HepG2 (cell line): ENCODE data around the gene TAF1C. TPM values are rescaled to one million over a fixed set of nuclear protein-coding genes. Genes with fewer than 3 reads are reported as not detected.

Source experiments
- BHLHE40 ChIP-seq: IDR thresholded peaks from 2 replicates; pipeline ENCODE4 v1.6.1; 2011; ENCODE audit warnings: low read length, improper control_type of control experiment
- ELF3 ChIP-seq: IDR thresholded peaks from 2 replicates; pipeline ENCODE4 v1.6.1; 2016; ENCODE audit warnings: missing genetic modification reagents, missing compliant biosample characterization
- ETV5 ChIP-seq: IDR thresholded peaks from 2 replicates; pipeline ENCODE4 v1.6.1; 2018; ENCODE audit warnings: missing biosample characterization, missing genetic modification reagents, inconsistent platforms, borderline replicate concordance
- GFI1 ChIP-seq: sonication (generic); formaldehyde crosslinking; IDR thresholded peaks from 2 replicates; pipeline ENCODE4 v1.5.0; 2020; ENCODE audit warnings: missing genetic modification reagents, mild to moderate bottlenecking, borderline replicate concordance
- JUNB ChIP-seq: sonication (generic); formaldehyde crosslinking; IDR thresholded peaks from 2 replicates; pipeline ENCODE4 v1.8.0; 2022; ENCODE audit warnings: missing genetic modification reagents, mild to moderate bottlenecking, borderline replicate concordance
- KDM5B ChIP-seq: sonication (generic); formaldehyde crosslinking; IDR thresholded peaks from 2 replicates; pipeline ENCODE4 v1.4.0; 2020; ENCODE audit warnings: missing genetic modification reagents, mild to moderate bottlenecking, borderline replicate concordance
- NFIB ChIP-seq: sonication (generic); formaldehyde crosslinking; IDR thresholded peaks from 2 replicates; pipeline ENCODE4 v1.9.0; 2021; ENCODE audit warnings: missing genetic modification reagents, mild to moderate bottlenecking, borderline replicate concordance
- NFYB ChIP-seq: sonication (generic); formaldehyde crosslinking; IDR thresholded peaks from 2 replicates; pipeline ENCODE4 v1.4.0; 2020; ENCODE audit warnings: missing genetic modification reagents
- PHF20 ChIP-seq: sonication (generic); formaldehyde crosslinking; IDR thresholded peaks from 2 replicates; pipeline ENCODE4 v1.5.0; 2020; ENCODE audit warnings: mild to moderate bottlenecking, missing genetic modification reagents
- POLR2G ChIP-seq: fragments of 200-400 bp; formaldehyde crosslinking; IDR thresholded peaks from 2 replicates; pipeline ENCODE4 v1.6.1; 2018; ENCODE audit warnings: mild to moderate bottlenecking, low read depth, low read length, moderate library complexity
- PRMT3 ChIP-seq: sonication (generic); formaldehyde crosslinking; IDR thresholded peaks from 2 replicates; pipeline ENCODE4 v1.8.1; 2022; ENCODE audit warnings: low read depth, mild to moderate bottlenecking, moderate library complexity, missing genetic modification reagents, borderline replicate concordance
- RAD51 ChIP-seq: fragments of 450-650 bp; IDR thresholded peaks from 2 replicates; pipeline ENCODE4 v1.6.1; 2016; ENCODE audit warnings: borderline replicate concordance
- RFXANK ChIP-seq: IDR thresholded peaks from 2 replicates; pipeline ENCODE4 v1.6.1; 2016
- SMAD3 ChIP-seq: sonication (generic); formaldehyde crosslinking; IDR thresholded peaks from 2 replicates; pipeline ENCODE4 v1.4.0; 2020; ENCODE audit warnings: missing genetic modification reagents
- SOX5 ChIP-seq: IDR thresholded peaks from 2 replicates; pipeline ENCODE4 v1.6.1; 2016; ENCODE audit warnings: borderline replicate concordance
- SP2 ChIP-seq: sonication (generic); formaldehyde crosslinking; IDR thresholded peaks from 2 replicates; pipeline ENCODE4 v1.5.1; 2020; ENCODE audit warnings: mild to moderate bottlenecking, missing genetic modification reagents
- TAF15 ChIP-seq: fragments of 200-400 bp; formaldehyde crosslinking; IDR thresholded peaks from one replicate; pipeline ENCODE4 v1.6.1; 2018; ENCODE audit warnings: mild to moderate bottlenecking, low read depth, low read length; ENCODE audit not compliant: poor library complexity, severe bottlenecking
- TBL1XR1 ChIP-seq: fragments of 150-350 bp; IDR thresholded peaks from 2 replicates; pipeline ENCODE4 v1.6.1; 2014; ENCODE audit warnings: borderline replicate concordance, low read length; ENCODE audit not compliant: partially characterized antibody
- TEAD3 ChIP-seq: optimal IDR thresholded peaks from 2 replicates; pipeline ENCODE3; 2016; ENCODE audit warnings: borderline replicate concordance
- ZNF260 ChIP-seq: sonication (generic); formaldehyde crosslinking; IDR thresholded peaks from 2 replicates; pipeline ENCODE4 v1.4.0; 2020; ENCODE audit warnings: missing genetic modification reagents, low read depth, mild to moderate bottlenecking, borderline replicate concordance
- ZNF33A ChIP-seq: sonication (generic); formaldehyde crosslinking; IDR thresholded peaks from 2 replicates; pipeline ENCODE4 v1.5.1; 2020; ENCODE audit warnings: missing genetic modification reagents, mild to moderate bottlenecking, moderate library complexity, borderline replicate concordance
- ZNF629 ChIP-seq: sonication (generic); formaldehyde crosslinking; conservative IDR thresholded peaks from 2 replicates; pipeline ENCODE4 v1.5.0; 2020; ENCODE audit warnings: missing genetic modification reagents
- ZNF709 ChIP-seq: sonication (generic); formaldehyde crosslinking; IDR thresholded peaks from 2 replicates; pipeline ENCODE4 v1.5.0; 2020; ENCODE audit warnings: mild to moderate bottlenecking, missing genetic modification reagents
- polyA plus RNA-seq, 8 experiments: library from polyadenylated mRNA; depleted of rRNA in 3 of 8; stranded (reverse) in 7 of 8; unstranded in 1 of 8; fragments of >200 nt; fragmentation: Illumina TruSeq in 4 of 8; extraction: Trizol in 4 of 8; gene quantifications; 2 replicates each; pipeline versions ENCODE4 v1.2.1 to v1.2.3, GENCODE V29; 2011 to 2016; ENCODE audit warnings: low read depth in 4 of 8, missing spikeins in 1 of 8, mixed read lengths in 1 of 8; ENCODE audit not compliant: insufficient read depth in 1 of 8
- total RNA-seq, 5 experiments: library from RNA; depleted of rRNA; stranded (reverse); fragments of >200 nt; fragmentation: Illumina TruSeq; extraction: Trizol; gene quantifications; 2 replicates each; pipeline ENCODE4 v1.2.3, GENCODE V29; 2016; ENCODE audit warnings: low read depth in 1 of 5
- TF ChIP-seq, protein P1 (sequence below): IDR thresholded peaks from 2 replicates; pipeline ENCODE4 v1.6.1; 2016; ENCODE audit warnings: low read depth
- TF ChIP-seq, protein P2 (sequence below): sonication (generic); formaldehyde crosslinking; IDR thresholded peaks from 2 replicates; pipeline ENCODE4 v1.4.0; 2020; ENCODE audit warnings: missing genetic modification reagents, borderline replicate concordance
- TF ChIP-seq, protein P3 (sequence below): sonication (generic); formaldehyde crosslinking; conservative IDR thresholded peaks from 2 replicates; pipeline ENCODE4 v1.4.0; 2020; ENCODE audit warnings: missing genetic modification reagents

The TAF1C gene
- total and polyA plus RNA-seq, 2 of the 13 experiments (the other 11 are each of a cell fraction or from before 2014, with no cell fraction given) = 15.6 to 20.8 TPM

DNA sequence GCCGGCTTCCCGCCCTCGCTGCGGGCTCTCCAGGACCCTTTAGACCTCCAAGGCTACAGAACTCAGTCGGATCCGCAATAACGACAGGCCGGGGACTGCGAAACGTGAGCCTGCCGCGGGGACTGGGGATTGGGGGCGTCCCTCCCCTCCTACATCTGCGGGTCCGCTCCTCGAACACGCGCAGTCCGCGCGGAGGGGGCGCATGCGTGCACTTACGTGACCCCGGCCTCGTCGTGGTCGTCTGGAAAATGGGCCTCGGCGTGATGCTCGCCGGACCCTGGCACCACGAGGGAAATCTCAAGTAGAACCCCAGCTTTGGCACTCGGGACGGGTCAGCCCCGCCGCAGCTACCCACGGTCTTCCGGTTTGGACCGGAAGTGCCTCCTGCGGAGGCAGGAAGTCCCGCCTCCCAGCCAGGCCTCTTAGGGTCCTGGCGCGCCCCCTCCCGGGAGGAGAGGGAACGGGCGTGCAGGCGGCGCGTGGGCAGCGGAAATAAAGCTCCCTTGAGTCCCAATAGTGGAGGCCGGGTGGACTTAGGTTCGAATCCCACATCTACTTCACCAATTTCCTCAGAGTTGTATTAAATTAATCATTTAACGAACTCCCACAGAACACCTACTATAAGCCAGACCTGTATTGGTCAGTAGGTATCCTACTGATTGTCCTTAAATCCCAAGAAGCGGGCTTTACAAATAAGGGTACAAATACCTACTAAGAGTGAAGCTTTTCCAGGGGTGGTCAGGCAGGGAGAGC is at the start of gene TAF1C (continued):
- TF ChIP-seq TEAD3 (CRISPR knock-in tag) = peak; percentile 52
- peak; percentile 98 for TF ChIP-seq SP2 (CRISPR knock-in tag)
- peak; percentile 82 for TF ChIP-seq RFXANK (CRISPR knock-in tag)
- TF ChIP-seq BHLHE40 = peak; percentile 54; the same call in 1 of the 2 replicates
- peak; percentile 77; the same call in 1 of the 2 replicates for TF ChIP-seq GFI1 (CRISPR knock-in tag)
- TF ChIP-seq, protein P1, sequence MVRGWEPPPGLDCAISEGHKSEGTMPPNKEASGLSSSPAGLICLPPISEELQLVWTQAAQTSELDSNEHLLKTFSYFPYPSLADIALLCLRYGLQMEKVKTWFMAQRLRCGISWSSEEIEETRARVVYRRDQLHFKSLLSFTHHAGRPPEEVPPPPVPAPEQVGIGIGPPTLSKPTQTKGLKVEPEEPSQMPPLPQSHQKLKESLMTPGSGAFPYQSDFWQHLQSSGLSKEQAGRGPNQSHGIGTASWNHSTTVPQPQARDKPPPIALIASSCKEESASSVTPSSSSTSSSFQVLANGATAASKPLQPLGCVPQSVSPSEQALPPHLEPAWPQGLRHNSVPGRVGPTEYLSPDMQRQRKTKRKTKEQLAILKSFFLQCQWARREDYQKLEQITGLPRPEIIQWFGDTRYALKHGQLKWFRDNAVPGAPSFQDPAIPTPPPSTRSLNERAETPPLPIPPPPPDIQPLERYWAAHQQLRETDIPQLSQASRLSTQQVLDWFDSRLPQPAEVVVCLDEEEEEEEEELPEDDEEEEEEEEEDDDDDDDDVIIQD (CRISPR knock-in tag) = peak; percentile 55
- TF ChIP-seq, protein P2, sequence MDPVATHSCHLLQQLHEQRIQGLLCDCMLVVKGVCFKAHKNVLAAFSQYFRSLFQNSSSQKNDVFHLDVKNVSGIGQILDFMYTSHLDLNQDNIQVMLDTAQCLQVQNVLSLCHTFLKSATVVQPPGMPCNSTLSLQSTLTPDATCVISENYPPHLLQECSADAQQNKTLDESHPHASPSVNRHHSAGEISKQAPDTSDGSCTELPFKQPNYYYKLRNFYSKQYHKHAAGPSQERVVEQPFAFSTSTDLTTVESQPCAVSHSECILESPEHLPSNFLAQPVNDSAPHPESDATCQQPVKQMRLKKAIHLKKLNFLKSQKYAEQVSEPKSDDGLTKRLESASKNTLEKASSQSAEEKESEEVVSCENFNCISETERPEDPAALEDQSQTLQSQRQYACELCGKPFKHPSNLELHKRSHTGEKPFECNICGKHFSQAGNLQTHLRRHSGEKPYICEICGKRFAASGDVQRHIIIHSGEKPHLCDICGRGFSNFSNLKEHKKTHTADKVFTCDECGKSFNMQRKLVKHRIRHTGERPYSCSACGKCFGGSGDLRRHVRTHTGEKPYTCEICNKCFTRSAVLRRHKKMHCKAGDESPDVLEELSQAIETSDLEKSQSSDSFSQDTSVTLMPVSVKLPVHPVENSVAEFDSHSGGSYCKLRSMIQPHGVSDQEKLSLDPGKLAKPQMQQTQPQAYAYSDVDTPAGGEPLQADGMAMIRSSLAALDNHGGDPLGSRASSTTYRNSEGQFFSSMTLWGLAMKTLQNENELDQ (CRISPR knock-in tag) = no peak
- no peak for TF ChIP-seq ZNF260 (CRISPR knock-in tag)
- TF ChIP-seq PHF20 = peak; percentile 96
- TF ChIP-seq ZNF709 (CRISPR knock-in tag) = peak; percentile 88
- TF ChIP-seq, protein P3, sequence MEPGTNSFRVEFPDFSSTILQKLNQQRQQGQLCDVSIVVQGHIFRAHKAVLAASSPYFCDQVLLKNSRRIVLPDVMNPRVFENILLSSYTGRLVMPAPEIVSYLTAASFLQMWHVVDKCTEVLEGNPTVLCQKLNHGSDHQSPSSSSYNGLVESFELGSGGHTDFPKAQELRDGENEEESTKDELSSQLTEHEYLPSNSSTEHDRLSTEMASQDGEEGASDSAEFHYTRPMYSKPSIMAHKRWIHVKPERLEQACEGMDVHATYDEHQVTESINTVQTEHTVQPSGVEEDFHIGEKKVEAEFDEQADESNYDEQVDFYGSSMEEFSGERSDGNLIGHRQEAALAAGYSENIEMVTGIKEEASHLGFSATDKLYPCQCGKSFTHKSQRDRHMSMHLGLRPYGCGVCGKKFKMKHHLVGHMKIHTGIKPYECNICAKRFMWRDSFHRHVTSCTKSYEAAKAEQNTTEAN (CRISPR knock-in tag) = peak; percentile 63; the same call in 1 of the 2 replicates
- TF ChIP-seq ELF3 = peak; percentile 89
- peak; percentile 86 for TF ChIP-seq ZNF629 (CRISPR knock-in tag)
- no peak for TF ChIP-seq JUNB (CRISPR knock-in tag)
- TF ChIP-seq SOX5 = no peak; the same call in 1 of the 2 replicates
- TF ChIP-seq ZNF33A (CRISPR knock-in tag) = no peak
- no peak for TF ChIP-seq NFYB (CRISPR knock-in tag)
- no peak for TF ChIP-seq TAF15
- TF ChIP-seq ETV5 (CRISPR knock-in tag) = peak; percentile 90
- peak; percentile 92 for TF ChIP-seq KDM5B (CRISPR knock-in tag)
- TF ChIP-seq RAD51 = no peak
- peak; percentile 95 for TF ChIP-seq POLR2G
- no peak for TF ChIP-seq PRMT3
- TF ChIP-seq TBL1XR1 = no peak
- TF ChIP-seq SMAD3 (CRISPR knock-in tag) = peak; percentile 85
- TF ChIP-seq NFIB = no peak
